Measurements from ENCODE around the gene ATP4A.
"Not testable (repeated sequence)": the region's sequence is repeated elsewhere in the genome, so short reads cannot be mapped to it uniquely, and the experiment has no call there.

The ATP4A gene

DNA sequence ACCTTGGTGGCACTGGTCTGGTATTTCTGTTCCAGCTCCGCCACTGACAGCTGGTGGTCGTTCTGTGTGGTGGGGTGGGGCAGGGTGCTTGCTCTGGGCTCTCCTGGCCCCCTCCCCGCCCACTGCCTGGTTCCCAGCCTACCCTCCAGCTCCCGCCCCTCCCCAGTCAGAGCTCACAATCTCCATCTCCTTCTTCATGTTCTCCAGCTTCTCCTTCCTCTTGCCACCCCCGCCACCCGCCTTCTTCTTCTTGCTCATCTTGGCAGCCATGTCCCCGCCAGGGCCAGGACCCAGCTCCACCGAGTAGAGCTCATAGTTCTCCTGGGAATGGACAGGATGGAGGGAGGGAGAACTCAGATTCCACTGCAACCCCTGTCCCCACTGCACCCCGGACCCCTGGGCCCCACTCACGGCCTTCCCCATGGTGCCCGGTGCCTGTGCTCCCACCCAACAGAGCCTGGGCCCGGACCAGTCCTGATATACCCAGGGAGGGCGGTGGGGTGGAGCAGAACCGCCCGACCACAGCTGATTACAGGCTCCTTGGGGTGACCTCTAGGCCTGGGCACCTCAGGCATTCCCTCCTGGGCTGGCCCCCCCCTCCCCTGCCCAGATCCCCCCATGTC, at the start of gene ATP4A:
TSS of gene ATP4A (minus strand) at position 452 of the 623 bp plus-strand sequence. CDS start at position 423, 29 bp downstream.
- Histone ChIP-seq H3K9me3 (ENCODE audit: low read depth, low read length) (no peaks in the 10 kb centered on the region), H3K36me3 (ENCODE audit: insufficient read depth, low read length) (no peaks in the 10 kb centered on the region), H3K27ac (no peak within 1 kb of the TSS), H3K9ac (ENCODE audit: insufficient read length) (no peak within 1 kb of the TSS), H3K4me3 (no peak within 1 kb of the TSS)
- no peak for TF ChIP-seq EZH2 (IDR thresholded peaks at IDR 0.05)
- no peak for DNase-seq (ENCODE audit: low read depth, low spot score)

DNA sequence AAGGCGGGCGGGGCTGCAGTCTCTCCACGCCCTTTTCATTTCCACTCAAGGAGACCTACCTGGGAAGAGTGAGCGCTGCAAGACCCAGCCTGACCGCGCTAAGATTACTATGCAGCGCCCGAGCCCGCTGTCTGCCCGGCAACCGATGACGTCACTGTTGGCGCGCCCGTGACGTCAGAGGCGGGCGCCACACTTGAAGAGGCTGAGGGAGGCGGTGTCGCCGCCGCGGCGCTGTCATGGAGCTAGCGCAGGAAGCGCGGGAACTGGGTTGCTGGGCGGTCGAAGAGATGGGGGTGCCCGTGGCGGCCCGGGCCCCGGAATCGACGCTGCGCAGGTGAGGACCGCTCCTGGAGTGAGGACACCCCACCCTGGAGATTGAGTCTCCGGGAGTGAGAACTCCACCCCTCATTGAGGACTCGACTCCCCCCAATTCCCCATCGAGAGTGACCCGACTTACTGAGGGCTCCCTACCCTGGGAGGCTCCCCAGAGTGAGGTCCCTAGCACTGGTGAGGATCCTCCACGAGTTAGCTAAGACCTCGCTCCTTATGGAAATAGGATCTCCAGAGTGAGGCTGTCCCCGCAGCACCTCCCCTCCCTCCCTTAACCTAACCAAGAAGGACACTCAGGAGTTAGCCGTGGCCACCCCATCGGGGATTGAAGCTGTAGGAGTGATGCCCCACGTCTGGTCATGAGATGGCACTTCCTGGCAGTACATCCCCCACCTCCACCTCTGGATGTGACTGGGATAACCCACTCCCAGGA, 49.3 kb upstream of the ATP4A start, which contains the start of gene HAUS5:
TSS of gene HAUS5 (plus strand) at position 177 of the 763 bp plus-strand sequence. CDS start at position 237, 60 bp downstream.
- Histone ChIP-seq H3K27ac (no peak within 1 kb of the TSS), H3K9me3 (ENCODE audit: low read depth, low read length) (no peaks in the 10 kb centered on the region), H3K36me3 (ENCODE audit: insufficient read depth, low read length) (no peaks in the 10 kb centered on the region; the same call in 1 of the 2 replicates), H3K4me3 (peak within 1 kb of the TSS; percentile 97), H3K9ac (ENCODE audit: insufficient read length) (peak within 1 kb of the TSS; percentile 96)
- DNase-seq (ENCODE audit: low read depth, low spot score) = peak; percentile 22
- TF ChIP-seq POLR2AphosphoS5 (IDR thresholded peaks at IDR 0.05; ENCODE audit: borderline replicate concordance, low read depth, low read length) (peak; percentile 79), EZH2 (IDR thresholded peaks at IDR 0.05) (no peak)

- Histone ChIP-seq H3K9ac (ENCODE audit: insufficient read length) (peak overlapping the region; percentile 64), H3K9me3 (ENCODE audit: low read depth, low read length) (no peaks in the 10 kb centered on the region), H3K4me3 (peak overlapping the region; percentile 97), H3K27ac (no peak overlapping the region), H3K36me3 (ENCODE audit: insufficient read depth, low read length) (no peaks in the 10 kb centered on the region; the same call in 1 of the 2 replicates)
- DNase-seq (ENCODE audit: low read depth, low spot score) = no peak
- no peak for TF ChIP-seq FOXP2 (optimal IDR thresholded peaks at IDR 0.05; ENCODE audit: control extremely low read depth, extremely low read length, insufficient read depth)
- no peak for TF ChIP-seq EZH2 (IDR thresholded peaks at IDR 0.05)
- no peak for TF ChIP-seq POLR2AphosphoS5 (IDR thresholded peaks at IDR 0.05; ENCODE audit: borderline replicate concordance, low read depth, low read length)
Observed at GRCh38 chr19:35612224-35612558, 48.7 kb upstream of the ATP4A start.

- Histone ChIP-seq H3K9ac (ENCODE audit: insufficient read length) (no peak overlapping the region), H3K36me3 (ENCODE audit: insufficient read depth, low read length) (no peaks in the 10 kb centered on the region), H3K4me3 (no peak overlapping the region), H3K9me3 (ENCODE audit: low read depth, low read length) (no peaks in the 10 kb centered on the region), H3K27ac (no peak overlapping the region)
- DNase-seq (ENCODE audit: low read depth, low spot score) = no peak
- no peak for TF ChIP-seq EZH2 (IDR thresholded peaks at IDR 0.05)
- no peak for TF ChIP-seq POLR2AphosphoS5 (IDR thresholded peaks at IDR 0.05; ENCODE audit: borderline replicate concordance, low read depth, low read length)
- TF ChIP-seq FOXP2 (optimal IDR thresholded peaks at IDR 0.05; ENCODE audit: control extremely low read depth, extremely low read length, insufficient read depth) = no peak
Observed at GRCh38 chr19:35609851-35610353, 46.4 kb upstream of the ATP4A start.

DNA sequence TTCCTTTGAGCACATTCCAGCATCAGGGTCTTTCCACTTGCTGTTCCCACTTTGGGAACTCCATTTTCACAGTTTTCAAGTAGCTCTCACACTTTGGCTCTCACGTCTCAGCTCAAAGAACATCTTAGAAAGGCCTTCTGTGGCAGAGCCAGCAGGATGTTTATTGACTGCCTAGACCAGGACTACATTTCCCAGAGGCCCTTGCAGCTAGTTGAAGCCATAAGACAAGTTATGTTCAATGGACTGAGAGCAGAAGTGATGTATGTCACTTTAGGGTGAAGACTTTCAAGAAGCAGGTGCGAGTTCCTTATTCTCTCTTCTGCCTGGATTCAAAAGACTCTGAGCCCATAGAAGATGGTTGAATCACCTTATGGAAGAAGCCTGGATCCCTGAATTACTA, 44.8 kb upstream of the ATP4A start:
- TF ChIP-seq POLR2AphosphoS5 (IDR thresholded peaks at IDR 0.05; ENCODE audit: borderline replicate concordance, low read depth, low read length) = no peak
- no peak for TF ChIP-seq EZH2 (IDR thresholded peaks at IDR 0.05)
- TF ChIP-seq FOXP2 (optimal IDR thresholded peaks at IDR 0.05; ENCODE audit: control extremely low read depth, extremely low read length, insufficient read depth) = no peak
- no peak for DNase-seq (ENCODE audit: low read depth, low spot score)

DNA sequence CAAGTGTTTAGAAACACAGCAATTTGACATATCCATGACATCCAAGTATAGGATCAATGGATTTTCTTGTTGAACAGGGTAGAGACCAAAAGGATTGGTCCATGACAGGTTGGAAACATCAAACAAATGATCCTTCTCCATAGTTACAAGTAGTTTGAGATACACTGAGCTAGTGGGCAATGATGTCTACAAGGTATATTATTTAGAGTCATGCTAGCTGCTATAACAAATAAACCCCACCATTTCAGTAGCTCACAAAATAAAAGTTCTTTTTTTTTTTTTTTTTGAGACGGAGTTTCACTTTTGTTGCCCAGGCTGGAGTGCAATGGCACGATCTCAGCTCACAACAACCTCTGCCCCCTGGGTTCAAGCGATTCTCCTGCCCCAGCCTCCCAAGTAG, 44.2 kb upstream of the ATP4A start:
- no peak overlapping the region for H3K9ac ChIP-seq (ENCODE audit: insufficient read length)
- H3K9me3 ChIP-seq (ENCODE audit: low read depth, low read length) = no peaks in the 10 kb centered on the region
- H3K36me3 ChIP-seq (ENCODE audit: insufficient read depth, low read length) = no peaks in the 10 kb centered on the region
- H3K4me3 ChIP-seq = no peak overlapping the region
- no peak overlapping the region for H3K27ac ChIP-seq
- TF ChIP-seq POLR2AphosphoS5 (IDR thresholded peaks at IDR 0.05; ENCODE audit: borderline replicate concordance, low read depth, low read length) = no peak
- no peak for DNase-seq (ENCODE audit: low read depth, low spot score)

More for the DNA sequence above, 44.8 kb upstream of the ATP4A start:
- no peak overlapping the region for H3K27ac ChIP-seq
- no peak overlapping the region for H3K4me3 ChIP-seq
- no peak overlapping the region for H3K9ac ChIP-seq (ENCODE audit: insufficient read length)
- no peaks in the 10 kb centered on the region for H3K36me3 ChIP-seq (ENCODE audit: insufficient read depth, low read length)
- no peaks in the 10 kb centered on the region for H3K9me3 ChIP-seq (ENCODE audit: low read depth, low read length)

GRCh38 chr19:35607170-35607569, 43.7 kb upstream of the ATP4A start:
- H3K9ac ChIP-seq (ENCODE audit: insufficient read length); H3K27ac ChIP-seq; H3K4me3 ChIP-seq; DNase-seq (ENCODE audit: low read depth, low spot score); H3K36me3 ChIP-seq (ENCODE audit: insufficient read depth, low read length); H3K9me3 ChIP-seq (ENCODE audit: low read depth, low read length): not testable (repeated sequence)

DNA sequence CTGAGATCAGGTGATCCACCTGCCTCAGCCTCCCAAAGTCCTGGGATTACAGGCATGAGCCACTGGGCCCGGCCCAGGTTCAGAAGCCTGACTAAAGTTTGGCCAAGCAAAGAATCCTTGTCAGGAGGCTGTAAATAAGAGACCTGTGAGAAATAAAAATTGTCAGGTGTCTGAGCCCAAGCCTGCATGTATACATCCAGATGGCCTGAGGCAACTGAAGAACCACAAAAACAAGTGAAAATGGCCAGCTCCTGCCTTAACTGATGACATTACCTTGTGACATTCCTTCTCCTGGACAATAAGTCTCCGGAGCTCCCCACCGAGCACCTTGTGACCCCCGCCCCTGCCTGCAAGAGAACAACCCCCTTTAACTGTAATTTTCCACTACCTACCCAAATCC, 41.0 kb upstream of the ATP4A start:
- H3K9me3 ChIP-seq (ENCODE audit: low read depth, low read length); H3K36me3 ChIP-seq (ENCODE audit: insufficient read depth, low read length); H3K27ac ChIP-seq; DNase-seq (ENCODE audit: low read depth, low spot score); H3K4me3 ChIP-seq; H3K9ac ChIP-seq (ENCODE audit: insufficient read length): not testable (repeated sequence)

DNA sequence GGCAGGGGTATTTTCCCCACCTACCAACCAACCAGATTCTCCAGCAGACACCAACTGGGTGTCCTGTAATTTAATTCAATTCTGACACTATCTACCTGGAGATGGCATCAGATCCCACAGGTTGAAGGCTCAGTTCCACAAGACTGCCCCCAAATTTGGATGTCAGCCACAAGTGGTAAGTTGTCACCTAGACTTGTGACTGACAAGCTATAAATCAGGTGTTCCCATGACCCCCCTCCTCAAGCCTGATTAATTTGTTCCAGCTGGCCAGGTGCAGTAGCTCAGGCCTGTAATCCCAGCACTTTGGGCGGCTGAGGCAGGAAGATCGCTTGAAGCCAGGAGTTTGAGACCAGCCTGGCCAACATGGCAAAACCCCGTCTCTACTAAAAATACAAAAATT, 38.5 kb upstream of the ATP4A start:
- H3K9ac ChIP-seq (ENCODE audit: insufficient read length) = no peak overlapping the region
- no peak for DNase-seq (ENCODE audit: low read depth, low spot score)
- no peaks in the 10 kb centered on the region for H3K36me3 ChIP-seq (ENCODE audit: insufficient read depth, low read length)
- H3K4me3 ChIP-seq = no peak overlapping the region
- H3K9me3 ChIP-seq (ENCODE audit: low read depth, low read length) = no peaks in the 10 kb centered on the region
- no peak overlapping the region for H3K27ac ChIP-seq
- TF ChIP-seq EZH2 (IDR thresholded peaks at IDR 0.05) = no peak
- TF ChIP-seq FOXP2 (optimal IDR thresholded peaks at IDR 0.05; ENCODE audit: control extremely low read depth, extremely low read length, insufficient read depth) = no peak
- TF ChIP-seq POLR2AphosphoS5 (IDR thresholded peaks at IDR 0.05; ENCODE audit: borderline replicate concordance, low read depth, low read length) = no peak

All from SK-N-MC (cell line).